Ishikawa (cell line): ENCODE measurements around the gene TM7SF2.

Experiments
- CEBPB ChIP-seq: IDR thresholded peaks from 2 replicates; pipeline ENCODE4 v1.6.1; 2012
- CREB1 ChIP-seq: IDR thresholded peaks from 2 replicates; pipeline ENCODE4 v1.6.1; 2012; ENCODE audit warnings: low read depth
- EGR1 ChIP-seq: IDR thresholded peaks from 2 replicates; pipeline ENCODE4 v1.6.1; 2012
- EP300 ChIP-seq: IDR thresholded peaks from 2 replicates; pipeline ENCODE4 v1.6.1; 2012; ENCODE audit warnings: borderline replicate concordance
- FOXM1 ChIP-seq: IDR thresholded peaks from 2 replicates; pipeline ENCODE4 v1.6.1; 2012; ENCODE audit warnings: low read depth, borderline replicate concordance
- NFIC ChIP-seq: IDR thresholded peaks from 2 replicates; pipeline ENCODE4 v1.6.1; 2012
- RAD21 ChIP-seq: IDR thresholded peaks from 2 replicates; pipeline ENCODE4 v1.6.1; 2012; ENCODE audit warnings: low read depth
- TAF1 ChIP-seq: IDR thresholded peaks from 2 replicates; pipeline ENCODE4 v1.6.1; 2012; ENCODE audit warnings: low read depth, mild to moderate bottlenecking
- TCF12 ChIP-seq: IDR thresholded peaks from 2 replicates; pipeline ENCODE4 v1.6.1; 2012; ENCODE audit warnings: low read depth
- TEAD4 ChIP-seq: IDR thresholded peaks from 2 replicates; pipeline ENCODE4 v1.6.1; 2012
- USF1 ChIP-seq: IDR thresholded peaks from 2 replicates; pipeline ENCODE4 v1.6.1; 2012
- YY1 ChIP-seq: IDR thresholded peaks from 2 replicates; pipeline ENCODE4 v1.6.1; 2012; ENCODE audit warnings: low read depth
- ZBTB7A ChIP-seq: IDR thresholded peaks from 2 replicates; pipeline ENCODE4 v1.6.1; 2012; ENCODE audit warnings: low read depth
- TF ChIP-seq, protein P1 (sequence below): IDR thresholded peaks from 2 replicates; pipeline ENCODE4 v1.6.1; 2012
- TF ChIP-seq, protein P2 (sequence below): IDR thresholded peaks from 2 replicates; pipeline ENCODE4 v1.6.1; 2012; ENCODE audit warnings: low read depth, mild to moderate bottlenecking

Gene TM7SF2

GRCh38 chr11:65113839-65114238 lies 2.2 kb downstream of the TM7SF2 start:
- TF ChIP-seq RAD21 = no peak
- TF ChIP-seq, protein P1, sequence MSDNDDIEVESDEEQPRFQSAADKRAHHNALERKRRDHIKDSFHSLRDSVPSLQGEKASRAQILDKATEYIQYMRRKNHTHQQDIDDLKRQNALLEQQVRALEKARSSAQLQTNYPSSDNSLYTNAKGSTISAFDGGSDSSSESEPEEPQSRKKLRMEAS = peak; percentile 45; the same call in 1 of the 2 replicates

DNA sequence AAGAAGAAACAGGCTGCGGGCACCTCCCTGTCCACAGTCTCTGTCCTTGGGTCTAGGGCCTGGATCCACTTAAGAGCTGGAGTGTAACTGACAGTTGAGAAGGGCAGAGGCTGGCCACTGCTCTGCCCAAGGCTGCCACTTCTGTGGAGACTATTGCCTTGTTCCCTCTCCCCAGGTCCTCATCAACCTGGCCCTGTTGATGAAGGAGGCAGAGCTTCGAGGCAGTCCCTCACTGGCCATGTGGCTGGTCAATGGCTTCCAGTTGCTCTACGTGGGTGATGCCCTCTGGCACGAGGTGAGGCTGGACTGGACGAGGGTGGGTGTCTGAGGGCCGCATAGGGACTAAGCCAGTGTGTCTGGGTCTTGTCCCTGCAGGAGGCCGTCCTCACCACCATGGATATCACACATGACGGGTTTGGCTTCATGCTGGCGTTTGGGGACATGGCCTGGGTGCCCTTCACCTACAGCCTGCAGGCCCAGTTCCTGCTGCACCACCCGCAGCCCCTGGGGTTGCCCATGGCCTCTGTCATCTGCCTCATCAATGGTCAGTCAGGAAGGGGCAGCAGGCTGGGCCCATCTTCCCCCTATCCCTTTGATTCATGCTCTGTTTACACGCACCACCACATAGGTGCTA lies 3.0 kb downstream of the TM7SF2 start:
- TF ChIP-seq, protein P2, sequence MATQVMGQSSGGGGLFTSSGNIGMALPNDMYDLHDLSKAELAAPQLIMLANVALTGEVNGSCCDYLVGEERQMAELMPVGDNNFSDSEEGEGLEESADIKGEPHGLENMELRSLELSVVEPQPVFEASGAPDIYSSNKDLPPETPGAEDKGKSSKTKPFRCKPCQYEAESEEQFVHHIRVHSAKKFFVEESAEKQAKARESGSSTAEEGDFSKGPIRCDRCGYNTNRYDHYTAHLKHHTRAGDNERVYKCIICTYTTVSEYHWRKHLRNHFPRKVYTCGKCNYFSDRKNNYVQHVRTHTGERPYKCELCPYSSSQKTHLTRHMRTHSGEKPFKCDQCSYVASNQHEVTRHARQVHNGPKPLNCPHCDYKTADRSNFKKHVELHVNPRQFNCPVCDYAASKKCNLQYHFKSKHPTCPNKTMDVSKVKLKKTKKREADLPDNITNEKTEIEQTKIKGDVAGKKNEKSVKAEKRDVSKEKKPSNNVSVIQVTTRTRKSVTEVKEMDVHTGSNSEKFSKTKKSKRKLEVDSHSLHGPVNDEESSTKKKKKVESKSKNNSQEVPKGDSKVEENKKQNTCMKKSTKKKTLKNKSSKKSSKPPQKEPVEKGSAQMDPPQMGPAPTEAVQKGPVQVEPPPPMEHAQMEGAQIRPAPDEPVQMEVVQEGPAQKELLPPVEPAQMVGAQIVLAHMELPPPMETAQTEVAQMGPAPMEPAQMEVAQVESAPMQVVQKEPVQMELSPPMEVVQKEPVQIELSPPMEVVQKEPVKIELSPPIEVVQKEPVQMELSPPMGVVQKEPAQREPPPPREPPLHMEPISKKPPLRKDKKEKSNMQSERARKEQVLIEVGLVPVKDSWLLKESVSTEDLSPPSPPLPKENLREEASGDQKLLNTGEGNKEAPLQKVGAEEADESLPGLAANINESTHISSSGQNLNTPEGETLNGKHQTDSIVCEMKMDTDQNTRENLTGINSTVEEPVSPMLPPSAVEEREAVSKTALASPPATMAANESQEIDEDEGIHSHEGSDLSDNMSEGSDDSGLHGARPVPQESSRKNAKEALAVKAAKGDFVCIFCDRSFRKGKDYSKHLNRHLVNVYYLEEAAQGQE = no peak

- TF ChIP-seq, protein P2 = no peak
- TF ChIP-seq EP300 (no peak), FOXM1 (no peak), ZBTB7A (no peak), RAD21 (no peak)
- TF ChIP-seq, protein P1 = no peak
Observed at GRCh38 chr11:65115361-65116082, 3.9 kb downstream of the TM7SF2 start.

GRCh38 chr11:65116370-65117205 lies 4.9 kb downstream of the TM7SF2 start:
- TF ChIP-seq, protein P2 = no peak
- no peak for TF ChIP-seq FOXM1
- no peak for TF ChIP-seq CEBPB
- peak; percentile 50; the same call in 1 of the 2 replicates for TF ChIP-seq USF1
- TF ChIP-seq RAD21 = no peak
- no peak for TF ChIP-seq TAF1
- no peak; the same call in 1 of the 2 replicates for TF ChIP-seq TEAD4
- TF ChIP-seq, protein P1 = peak; percentile 98
- peak; percentile 45; the same call in 1 of the 2 replicates for TF ChIP-seq NFIC
- no peak for TF ChIP-seq EP300
- TF ChIP-seq TCF12 = 0 out of 2 replicates have a peak, but pooled peaks have one; percentile 17
- TF ChIP-seq CREB1 = 0 out of 2 replicates have a peak, but pooled peaks have one; percentile 7
- peak; percentile 57; the same call in 1 of the 2 replicates for TF ChIP-seq ZBTB7A
- TF ChIP-seq YY1 = no peak
- TF ChIP-seq EGR1 = no peak
